Esophagus mucosa (tissue), 1 donor: ENCODE results near the gene CACNA2D2. TPM values are rescaled to one million over a fixed set of nuclear protein-coding genes. Genes with fewer than 3 reads are reported as not detected.

ENCODE experiments used
- ATAC-seq: fragments of 200-7000 bp; cut with Tn5 transposase; one replicate; pipeline ENCODE4 v1.9.1; 2020
- total RNA-seq: library from RNA; stranded (reverse); gene quantifications from one replicate; pipeline ENCODE4 v1.2.4, GENCODE V29; 2023
- donor health status: DM: yes; HTN: yes; CAD: no.

Gene CACNA2D2
- total RNA-seq, 1 donor from 2014 or later = 0.08 TPM

DNA sequence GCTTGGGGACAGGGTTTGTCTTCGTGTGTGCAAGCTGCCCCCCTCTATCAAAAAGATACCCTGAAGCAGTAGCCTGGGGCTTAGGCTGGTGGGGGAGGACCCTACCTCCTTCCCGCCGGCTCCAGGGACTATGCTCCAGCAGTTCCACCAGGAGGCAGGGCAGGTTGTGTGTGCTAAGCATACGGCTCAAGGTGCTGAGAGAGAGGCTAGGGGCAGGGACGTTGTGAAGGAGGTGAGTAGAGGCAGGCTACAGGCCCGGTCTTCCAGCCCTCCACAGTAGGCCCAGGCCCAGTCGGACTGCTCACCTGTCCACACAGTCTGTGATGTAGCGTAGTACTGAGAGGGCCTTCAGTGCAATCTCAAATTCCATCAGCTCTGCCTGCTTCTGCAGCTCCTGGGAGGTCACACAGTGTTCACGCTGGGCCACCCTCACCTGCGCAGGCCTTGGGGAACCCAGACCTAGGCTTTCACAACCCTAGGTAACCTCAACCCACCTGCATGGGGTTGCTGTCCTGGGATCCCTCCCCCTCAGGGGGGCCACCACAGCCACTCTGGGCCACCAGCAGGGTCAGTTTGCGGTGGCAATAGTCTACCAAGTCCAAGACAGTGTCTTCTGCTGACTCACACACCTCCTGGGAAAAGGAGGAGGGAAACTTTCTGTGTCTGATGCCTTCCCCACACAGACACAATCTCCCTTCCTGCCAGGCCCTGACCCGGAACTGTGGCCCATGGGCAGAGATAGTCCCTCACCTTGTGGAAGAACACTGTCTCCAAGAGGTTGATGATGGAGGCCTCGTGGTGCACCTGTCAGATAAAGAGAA lies 160.4 kb downstream of the CACNA2D2 start:
- ATAC-seq = no peak

DNA sequence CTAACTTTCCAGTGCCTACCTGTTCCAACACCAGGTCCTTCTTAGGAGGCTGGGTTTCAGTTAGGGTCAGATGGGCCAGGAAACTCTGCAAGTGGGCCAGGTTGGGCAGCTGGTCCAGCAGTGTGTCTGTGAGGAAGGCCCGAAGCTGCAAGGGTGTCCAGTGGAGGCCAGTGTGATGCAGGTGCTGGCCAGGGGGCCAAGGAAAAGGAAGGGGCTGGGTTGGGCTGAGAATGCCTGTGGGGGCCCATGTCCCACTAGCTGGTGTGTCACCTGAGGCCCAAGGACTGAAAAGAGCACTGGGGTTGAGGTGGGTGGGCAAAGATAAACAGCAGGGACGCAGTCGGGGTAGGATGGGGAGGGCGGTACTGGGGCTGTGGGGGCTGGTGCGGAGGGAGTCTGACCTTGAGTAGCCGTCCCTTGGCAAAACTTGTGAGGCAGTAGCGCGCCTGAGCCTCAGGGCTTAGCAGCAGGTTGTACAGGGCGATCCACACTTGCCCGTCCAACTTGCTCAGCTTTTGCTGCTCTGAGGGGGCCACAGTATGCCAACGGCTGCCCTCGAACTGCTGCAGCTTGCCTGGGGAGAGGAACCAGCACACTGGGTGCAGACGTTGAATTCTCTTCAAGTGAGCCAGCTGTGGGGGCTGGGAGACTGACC lies 161.3 kb downstream of the CACNA2D2 start:
- no peak for ATAC-seq

DNA sequence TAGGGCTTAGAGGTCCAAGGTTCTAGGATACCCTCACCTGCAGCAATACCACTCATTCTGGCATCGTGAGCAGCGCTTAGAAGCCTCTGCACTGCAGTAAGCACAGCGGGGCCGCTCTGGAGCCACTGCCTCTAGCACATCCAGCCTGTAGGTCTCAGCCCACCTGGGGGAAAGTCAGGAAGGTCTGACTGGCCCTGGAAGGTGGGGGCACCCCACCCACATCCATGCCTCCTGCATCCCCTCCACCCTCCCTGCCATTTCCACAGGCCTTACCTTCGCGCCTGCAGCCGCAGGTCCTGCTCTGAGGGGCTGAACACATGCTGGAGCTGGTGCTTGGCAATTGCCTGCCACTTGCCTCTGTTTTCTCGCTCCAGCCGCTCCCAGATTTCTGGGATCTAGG lies 161.9 kb downstream of the CACNA2D2 start:
- no peak for ATAC-seq

DNA sequence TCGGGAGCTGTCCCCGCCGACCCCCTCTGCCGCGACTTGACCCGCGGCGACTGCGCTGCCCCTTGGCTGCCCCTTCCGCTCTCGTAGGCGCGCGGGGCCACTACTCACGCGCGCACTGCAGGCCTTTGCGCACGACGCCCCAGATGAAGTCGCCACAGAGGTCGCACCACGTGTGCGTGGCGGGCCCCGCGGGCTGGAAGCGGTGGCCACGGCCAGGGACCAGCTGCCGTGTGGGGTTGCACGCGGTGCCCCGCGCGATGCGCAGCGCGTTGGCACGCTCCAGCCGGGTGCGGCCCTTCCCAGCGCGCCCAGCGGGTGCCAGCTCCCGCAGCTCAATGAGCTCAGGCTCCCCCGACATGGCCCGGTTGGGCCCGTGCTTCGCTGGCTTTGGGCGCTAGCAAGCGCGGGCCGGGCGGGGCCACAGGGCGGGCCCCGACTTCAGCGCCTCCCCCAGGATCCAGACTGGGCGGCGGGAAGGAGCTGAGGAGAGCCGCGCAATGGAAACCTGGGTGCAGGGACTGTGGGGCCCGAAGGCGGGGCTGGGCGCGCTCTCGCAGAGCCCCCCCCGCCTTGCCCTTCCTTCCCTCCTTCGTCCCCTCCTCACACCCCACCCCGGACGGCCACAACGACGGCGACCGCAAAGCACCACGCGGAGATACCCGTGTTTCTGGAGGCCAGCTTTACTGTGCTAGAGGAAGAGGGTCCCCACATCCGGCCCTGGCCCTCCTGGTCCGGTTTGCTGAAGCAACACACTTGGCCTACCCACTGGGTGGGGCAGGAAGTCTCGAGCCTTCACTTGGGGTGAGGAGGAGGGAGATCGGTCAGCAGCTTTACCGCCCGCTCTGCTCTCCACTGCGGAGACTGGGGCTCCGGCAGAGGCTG lies 162.7 kb downstream of the CACNA2D2 start, which contains the start of gene RASSF1:
TSS of gene RASSF1 (minus strand) at position 389 of the 882 bp plus-strand sequence. CDS start at position 358, 31 bp downstream.
- peak; percentile 47 for ATAC-seq

DNA sequence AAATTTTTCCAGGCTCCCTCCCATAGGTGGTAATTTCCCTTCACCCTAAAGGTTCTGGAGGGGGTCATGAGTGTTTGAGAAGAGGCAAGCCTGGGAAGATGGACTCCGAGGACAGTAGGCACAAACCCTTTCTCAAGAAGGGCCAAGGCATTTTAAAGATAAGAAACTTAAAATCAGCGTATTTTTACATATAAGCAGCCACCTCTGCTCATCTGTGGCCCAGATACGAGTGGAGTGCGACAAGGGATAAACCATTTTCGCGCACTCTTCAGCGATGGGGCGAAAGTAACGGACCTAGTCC lies 163.3 kb downstream of the CACNA2D2 start:
- no peak for ATAC-seq

DNA sequence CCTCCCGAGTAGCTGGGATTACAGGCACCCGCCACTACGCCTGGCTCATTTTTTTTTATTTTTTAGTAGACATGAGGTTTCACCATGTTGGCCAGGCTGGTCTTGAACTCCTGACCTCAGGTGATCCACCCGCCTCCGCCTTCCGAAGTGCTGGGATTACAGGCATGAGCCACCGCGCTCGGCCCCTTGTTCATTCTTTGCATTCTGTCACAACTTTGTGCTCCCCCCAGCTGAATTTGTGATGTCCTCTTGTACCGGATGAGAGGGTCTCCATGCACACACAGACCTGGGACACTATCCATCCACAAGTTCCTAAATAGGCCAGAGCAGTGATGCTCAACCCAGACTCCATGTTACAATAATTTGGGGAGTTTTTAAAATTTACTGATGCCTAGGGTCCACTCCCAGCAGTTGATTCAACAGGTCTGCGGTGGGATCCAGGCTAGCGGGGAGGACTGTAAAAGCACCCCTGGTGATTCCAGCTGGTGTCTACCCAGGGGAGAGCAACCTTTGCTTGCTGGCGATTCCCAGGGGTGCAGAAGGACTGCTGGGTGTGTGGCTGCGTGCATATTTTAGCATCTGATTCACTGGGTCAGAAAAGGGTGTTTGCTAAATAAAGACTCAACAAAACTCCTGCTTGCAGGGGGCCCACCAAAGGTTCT lies 163.8 kb downstream of the CACNA2D2 start:
- no peak for ATAC-seq

DNA sequence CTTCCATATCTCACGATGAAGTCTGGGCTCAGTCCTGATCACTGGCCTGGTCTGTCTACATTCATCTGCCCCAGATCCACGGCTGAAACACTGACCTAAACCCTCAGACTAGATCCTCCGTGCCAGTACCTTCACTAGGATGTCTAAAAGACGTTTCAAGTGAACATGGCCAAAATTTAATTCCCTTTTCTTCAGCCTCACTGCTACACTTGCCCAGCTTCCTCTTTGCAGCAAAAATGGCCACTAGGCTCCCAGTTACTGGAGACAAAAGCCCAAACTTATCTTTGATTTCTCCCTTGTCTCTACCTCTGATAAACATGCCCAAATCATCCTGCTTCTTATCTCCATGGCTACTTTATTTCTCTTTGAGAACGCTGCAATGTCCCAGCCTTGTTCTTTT lies 164.5 kb downstream of the CACNA2D2 start:
- no peak for ATAC-seq

DNA sequence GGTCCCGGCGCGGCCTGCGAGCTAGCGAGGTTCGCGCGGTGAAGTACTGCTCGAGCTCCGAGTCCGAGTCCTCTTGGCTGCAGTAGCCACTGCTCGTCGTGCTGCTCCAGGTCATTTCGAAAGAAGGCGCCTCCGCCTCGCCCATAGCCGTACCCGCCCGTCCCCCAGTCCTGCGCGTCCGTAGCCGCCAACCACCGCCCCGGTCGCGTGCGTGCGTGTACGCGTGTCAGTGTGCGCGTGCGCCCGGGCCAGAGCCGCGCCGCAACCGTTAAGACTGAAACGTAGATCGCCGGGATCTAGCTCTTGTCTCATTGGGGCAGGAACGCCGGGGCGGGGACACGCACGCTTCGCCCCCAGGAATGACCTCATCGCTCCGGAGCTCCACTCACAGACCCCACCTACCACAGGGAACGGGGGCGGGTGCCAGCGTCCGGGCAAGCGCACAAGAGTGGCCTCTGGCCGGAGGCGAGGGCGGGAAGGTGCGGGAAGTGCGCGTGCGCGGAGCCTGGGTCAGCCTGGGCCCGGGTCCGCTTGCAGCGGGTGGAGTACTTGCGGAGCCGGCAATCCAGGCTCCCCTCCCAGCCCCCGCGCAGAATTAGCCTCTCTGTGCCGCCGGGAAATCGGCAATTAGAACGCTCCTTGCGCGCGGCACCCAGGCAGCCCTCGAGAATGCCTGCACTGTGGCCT lies 166.1 kb downstream of the CACNA2D2 start:
- peak; percentile 86 for ATAC-seq

DNA sequence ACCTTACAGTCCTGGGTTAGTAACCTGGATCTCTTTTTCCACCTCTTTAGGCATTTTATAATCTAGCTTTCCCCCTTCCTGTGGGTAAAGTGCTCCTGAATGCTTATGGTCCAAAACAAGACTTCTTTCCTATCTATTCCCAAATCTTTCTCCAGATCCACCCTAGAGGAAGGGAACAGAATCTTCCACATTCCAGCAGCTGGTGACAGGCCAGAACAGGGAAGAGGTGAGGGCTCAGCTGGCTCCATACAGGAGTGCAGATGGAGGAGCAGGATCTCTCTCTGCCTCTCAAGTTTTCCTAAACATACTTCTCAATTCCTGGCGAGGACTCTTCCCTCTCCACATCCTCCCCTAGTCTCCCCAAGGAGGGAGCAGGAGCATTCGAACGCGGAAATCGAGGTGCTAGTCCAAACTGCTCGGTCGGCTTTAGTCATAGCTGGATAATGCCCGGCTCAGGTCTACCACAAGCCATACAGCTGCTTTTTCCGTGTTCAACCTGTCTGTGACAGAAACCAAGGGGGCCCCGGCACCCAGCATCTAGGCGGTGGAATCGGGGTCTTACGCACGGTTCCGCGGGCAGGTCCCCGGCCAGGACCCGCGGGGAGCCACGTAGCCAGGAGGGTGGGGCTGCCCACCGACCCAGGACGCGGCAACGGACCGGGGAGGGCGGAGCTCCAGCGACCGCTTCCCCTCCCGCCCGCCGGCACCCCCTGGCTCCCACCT lies 166.8 kb downstream of the CACNA2D2 start:
- ATAC-seq = peak; percentile 31

DNA sequence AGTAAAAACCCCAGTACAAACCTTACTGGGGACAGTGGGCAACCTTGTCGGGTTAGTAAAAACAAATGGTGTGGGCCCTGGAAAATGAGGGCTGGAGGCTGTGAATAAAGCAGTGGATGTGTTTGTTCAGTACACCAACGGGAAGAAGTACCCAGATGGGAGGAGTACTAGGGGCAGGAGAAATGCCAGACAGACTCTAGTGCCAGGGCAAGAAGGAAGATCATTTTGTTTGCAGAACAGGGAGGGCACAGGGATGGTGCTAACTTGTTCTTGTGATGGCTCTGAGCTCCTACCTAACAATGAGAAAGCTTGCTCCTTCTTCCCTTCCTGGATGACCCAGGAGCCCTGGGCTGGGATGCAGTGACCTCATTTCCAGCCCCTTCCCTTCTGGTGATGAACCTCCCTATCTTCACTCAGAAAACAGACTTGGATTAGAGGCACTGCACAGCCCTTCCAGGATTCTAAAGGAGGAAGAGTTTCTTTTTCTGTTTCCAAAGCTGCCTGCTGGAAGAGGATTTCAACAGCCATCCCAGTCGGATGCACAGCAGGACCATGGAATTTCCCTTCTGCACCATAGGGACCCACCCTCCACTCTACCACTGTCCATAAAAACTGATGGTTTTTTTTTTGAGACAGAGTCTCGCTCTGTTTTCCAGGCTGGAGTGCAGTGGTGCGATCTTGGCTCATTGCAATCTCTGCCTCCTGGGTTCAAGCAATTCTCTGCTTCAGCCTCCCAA lies 168.9 kb downstream of the CACNA2D2 start:
- ATAC-seq = no peak

DNA sequence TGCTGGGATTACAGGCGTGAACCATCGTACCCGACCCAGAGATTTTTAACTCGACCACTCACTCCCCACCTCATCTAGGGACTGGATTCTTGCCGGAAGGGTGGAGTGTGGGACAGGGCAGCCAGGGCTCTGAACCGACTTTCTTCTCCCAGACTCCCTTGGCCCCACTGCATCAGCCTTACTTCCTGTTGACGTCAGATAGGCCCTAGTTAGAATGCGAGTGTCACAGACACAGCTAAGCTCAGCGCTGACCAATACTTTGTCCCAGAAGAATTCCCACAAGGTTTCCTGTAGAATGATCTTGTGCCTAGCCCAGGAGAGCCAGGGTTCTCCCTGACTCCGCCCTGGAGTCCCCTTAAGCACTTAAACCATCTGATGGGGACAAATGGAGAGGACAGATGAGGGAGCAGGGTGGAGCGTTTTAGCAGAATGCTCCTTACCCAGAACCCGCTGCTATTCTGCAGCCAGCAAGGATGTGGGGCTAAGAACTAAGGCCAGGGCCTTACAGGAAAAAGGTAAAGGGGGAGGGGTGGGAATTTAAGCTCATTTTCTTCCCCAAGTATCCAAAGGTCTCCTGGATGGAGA lies 169.6 kb downstream of the CACNA2D2 start:
- ATAC-seq = no peak

DNA sequence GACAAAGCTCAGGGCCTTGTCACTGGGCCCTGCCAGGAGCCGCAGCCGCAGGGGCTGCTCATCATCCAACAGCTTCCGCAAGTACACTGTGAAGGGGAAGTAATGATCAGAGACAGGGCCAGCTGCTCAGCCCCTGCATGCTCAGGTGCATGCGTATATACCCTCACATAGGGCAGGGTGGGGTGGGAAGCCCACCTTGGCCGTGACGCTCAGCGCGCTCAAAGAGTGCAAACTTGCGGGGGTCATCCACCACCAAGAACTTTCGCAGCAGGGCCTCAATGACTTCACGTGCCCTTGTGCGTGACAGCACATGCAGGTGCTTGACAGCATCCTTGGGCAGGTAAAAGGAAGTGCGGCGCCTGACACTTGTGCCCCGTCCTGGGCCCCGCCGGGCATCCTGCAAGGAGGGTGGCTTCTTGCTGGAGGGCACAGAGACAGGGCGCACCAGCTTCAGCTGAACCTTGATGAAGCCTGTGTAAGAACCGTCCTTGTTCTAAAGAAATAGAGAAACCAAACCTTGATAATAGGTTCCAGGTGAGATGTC lies 172.0 kb downstream of the CACNA2D2 start:
- ATAC-seq = no peak

DNA sequence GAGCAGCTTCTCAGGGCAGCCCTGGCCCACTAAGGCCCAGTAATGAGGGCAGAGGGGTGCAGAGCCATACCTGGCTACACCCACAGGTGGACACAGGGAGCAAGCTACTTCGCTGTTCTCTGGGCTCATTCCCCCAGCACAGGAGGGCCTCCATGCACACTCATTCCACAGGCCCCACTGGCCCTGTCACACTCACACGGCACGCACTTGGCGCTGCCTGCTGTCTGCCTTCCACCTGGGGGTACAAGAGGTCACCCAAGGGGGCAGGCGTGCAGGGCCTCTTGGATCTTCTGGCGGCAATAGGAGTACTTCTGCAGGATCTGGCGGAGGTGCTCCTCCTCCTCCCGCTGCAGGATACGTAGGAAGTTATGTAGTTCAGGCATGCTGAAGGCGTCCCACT lies 173.1 kb downstream of the CACNA2D2 start:
- ATAC-seq = no peak

DNA sequence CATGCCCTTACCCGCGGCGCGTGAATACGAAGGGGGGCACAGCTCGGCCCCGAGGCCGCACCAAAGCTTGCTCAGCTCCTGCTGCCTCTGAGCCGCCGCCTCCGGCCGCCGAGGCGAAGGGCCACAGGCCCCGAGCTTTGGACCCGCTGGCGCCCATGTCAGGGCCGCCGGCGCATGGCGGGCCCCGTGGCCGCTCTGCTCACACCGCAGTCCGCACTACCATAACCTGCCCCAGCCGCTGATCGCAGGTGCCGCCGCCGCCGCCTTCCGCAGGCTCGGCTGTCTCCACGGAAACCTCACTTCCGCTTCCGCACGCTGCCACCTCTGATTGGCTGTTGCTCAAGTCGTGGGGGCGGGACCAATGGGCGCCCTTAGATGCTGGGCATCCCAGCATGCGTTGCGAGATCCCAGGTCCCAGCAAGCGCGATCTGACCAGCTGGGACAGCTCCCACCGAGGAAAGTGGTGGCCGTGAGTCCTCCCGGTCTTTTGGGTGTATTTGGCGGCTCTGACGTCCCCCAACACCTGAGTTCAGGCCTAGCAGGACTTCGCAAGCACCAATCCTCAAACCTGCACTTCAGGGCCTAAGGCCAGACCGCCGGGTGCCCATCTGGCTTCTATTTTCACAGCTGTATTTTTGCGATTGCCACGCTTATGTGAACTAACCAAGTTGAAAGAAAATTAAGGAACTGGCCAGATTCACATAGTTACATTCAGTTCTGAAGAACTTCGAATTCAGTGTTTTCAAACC lies 175.3 kb downstream of the CACNA2D2 start, which contains the start of gene TUSC2:
TSS of gene TUSC2 (minus strand) at position 281 of the 749 bp plus-strand sequence. CDS start at position 157, 124 bp downstream.
- peak; percentile 89 for ATAC-seq

DNA sequence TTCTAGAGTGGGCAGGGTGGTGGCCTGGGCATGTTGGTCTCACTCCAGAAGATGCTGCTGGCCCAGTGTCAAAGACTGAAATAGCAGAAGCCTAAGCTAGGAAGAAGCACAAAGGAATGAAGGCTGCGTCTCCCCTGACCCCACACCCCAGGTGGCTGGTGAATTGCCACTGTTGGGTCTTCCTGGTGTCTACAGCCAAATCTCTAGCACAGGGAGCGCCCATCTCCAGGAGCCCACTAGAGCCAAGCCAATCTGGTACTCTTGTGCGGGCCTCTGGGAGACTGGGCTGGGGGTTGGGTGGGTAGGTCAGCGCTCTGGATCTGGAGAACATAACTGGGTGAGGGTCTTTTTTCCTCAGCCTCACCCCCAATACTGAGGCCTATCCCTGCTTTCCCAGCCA lies 176.3 kb downstream of the CACNA2D2 start:
- ATAC-seq = no peak

DNA sequence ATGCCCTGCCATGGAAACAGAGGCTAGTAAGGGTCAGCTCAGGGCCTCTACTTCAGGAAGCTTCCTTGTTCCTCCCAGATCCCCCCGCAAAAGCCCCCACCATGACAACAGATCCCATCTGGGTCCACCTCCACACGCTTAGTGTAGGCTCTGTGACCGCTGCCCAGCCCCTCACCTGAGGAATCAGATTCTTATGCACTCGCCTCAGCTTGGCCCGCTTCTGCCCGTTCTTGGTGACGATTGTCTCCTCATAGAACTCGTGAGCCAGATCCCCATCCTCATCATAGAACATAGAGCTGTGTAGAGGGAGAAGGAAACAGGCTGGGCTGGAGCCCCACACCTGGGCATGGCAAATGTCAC lies 177.3 kb downstream of the CACNA2D2 start:
- ATAC-seq = no peak

DNA sequence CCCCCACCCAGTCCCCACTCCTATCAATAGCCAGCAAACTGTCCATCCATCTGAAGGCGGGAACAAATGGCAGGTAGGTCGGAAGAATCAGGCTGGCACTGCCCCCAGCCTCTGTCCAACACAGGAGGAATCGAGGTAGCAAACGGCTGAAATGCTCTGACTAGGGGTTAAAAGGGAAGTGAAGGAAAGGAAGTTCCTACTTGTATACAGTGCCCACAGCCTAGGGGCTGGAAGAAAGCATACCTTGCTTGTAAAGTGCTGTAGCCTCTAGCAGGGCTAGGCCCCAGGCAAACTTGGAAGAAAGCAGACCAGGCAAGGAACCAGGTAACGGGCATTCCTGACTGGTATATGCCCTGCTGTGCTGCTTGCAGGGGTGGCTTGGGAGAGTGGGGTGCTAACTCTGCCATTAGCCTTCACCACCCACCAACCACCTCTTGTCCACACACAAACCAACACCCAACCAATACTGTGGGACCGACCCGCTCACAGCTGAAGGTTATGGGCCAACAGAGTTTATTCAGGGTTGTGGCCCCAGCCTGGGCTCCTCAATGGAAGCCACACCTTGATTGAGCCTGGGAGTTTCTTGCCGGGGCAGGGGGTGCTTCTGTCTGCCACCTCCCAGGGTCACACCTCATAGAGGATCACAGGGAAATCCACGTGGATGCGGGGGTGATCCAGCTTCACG lies 177.8 kb downstream of the CACNA2D2 start:
- no peak for ATAC-seq

DNA sequence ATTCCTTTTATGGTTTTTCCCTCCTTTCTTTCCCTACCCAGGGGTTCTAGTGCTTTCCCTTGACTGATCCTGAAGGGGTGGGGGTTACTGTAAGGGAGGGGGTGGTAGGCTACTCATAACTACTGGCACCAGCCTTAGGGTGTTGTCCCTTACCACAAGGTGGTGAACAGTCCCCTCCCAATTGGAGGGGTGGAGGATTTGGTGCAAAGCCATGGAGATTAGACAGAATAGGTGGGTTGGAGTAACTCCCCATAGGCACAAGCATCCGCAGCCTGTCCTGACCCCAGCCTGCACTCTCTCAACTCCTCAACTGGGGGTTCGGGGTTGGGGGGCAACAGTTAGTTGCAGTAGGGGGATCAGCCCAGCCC lies 178.3 kb downstream of the CACNA2D2 start:
- no peak for ATAC-seq
